GM11168 (cell line): ENCODE data around the gene RAB29.

ENCODE experiments used
- in situ Hi-C: fragments of 300-500 bp; cut with MboI; formaldehyde crosslinking; loops from one replicate; pipeline ENCODE4 v1.12.0; 2022; ENCODE audit warnings: low sequenced_read_pairs; ENCODE audit not compliant: unreplicated experiment

The RAB29 gene

DNA sequence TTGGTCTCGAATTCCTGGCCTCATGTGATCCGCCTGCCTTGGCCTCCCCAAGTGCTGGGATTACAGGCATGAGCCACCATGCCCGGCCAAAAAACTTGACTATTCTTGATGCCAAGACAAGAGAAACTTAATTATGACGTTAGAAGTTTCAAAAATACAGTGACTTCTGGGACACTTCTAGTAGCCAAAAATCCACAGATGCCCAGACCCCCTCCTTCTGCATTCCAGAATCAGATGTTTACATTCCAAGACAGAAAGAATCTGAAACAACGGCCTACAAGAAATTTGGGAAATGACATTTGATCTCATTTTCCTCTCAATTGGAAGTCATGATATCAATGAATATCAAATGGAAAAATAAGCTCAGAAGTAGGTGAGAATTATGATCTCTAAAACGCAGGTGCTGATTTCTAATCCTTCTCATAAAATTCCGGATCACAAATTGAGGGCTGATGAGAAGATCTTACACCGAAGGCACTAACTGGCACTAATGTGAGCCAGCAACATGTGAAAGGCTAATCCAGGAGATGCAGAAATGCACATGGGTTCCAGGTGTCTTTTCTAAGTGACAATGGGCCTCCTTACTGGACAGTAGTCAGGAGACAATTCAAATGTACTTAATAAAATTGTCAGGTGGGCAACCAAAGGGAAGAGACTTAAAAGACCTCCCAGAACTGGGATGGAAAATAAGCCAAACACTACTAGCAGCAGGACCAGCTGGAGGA lies 5.5 kb downstream of the RAB29 start:
- in situ Hi-C loops = no loop called here

DNA sequence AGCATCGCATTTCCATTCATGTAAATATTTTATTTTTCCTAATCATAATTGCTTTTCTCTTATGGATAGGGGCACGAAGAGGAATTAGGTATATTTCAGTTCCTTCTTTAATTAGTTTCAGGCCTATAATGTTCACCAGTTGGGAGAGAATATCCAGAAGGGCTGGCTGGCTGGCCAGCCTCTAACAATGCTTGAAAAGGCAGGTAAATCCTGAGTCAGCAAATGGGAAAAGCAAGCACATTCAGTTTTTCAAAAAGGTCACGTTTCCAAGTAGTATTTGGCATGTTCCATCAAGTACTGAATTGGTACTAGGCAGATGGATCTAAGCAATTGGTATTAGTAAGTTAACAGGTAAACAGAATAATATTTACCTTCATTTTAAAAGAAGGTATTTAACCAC lies 8.0 kb downstream of the RAB29 start:
- in situ Hi-C loops = no loop called here

GRCh38 chr1:205766570-205766969 lies 8.7 kb downstream of the RAB29 start:
- in situ Hi-C loops = no loop called here

GRCh38 chr1:205766038-205766437 lies 9.2 kb downstream of the RAB29 start:
- in situ Hi-C loops = no loop called here

DNA sequence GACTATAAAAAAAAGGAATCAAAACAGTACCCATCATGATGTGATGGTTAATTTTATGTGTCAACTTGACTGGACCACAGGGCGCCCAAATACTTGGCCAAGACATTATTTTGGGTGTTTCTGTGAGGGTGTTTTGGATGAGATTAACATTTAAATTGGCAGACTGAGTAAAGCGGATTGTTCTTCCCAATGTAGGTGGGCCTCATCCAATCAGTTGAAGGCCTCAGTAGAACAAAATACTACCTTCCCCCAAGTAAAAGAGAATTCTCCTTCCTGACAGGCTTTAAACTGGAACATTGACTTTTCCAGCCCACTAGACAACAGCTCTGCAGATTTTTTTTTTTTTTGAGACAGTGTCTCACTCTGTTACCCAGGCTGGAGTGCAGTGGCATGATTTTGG lies 10.7 kb downstream of the RAB29 start:
- in situ Hi-C loops = no loop called here

DNA sequence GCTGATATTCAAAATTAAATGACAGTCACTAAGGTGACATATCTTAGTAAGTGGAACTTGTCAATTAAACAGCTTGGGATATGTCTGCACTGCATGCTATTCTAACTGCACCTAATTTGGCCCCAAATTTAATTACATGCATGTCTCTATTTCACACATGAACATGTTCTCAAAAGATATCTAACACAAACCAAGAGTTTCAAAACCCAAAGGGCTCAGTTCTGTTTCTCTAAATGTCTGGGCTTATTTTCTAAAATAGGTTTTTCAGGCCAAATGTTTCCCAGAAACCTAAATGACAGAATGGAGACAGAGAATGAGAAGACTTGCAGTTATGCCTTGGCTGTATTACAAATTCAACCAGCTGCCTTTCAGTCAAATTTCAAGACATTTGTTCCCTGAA lies 11.3 kb downstream of the RAB29 start:
- in situ Hi-C loops = no loop called here

GRCh38 chr1:205760606-205761005 lies 14.7 kb downstream of the RAB29 start:
- in situ Hi-C loops = no loop called here

GRCh38 chr1:205756552-205756951 lies 18.7 kb downstream of the RAB29 start:
- in situ Hi-C loops = no loop called here

DNA sequence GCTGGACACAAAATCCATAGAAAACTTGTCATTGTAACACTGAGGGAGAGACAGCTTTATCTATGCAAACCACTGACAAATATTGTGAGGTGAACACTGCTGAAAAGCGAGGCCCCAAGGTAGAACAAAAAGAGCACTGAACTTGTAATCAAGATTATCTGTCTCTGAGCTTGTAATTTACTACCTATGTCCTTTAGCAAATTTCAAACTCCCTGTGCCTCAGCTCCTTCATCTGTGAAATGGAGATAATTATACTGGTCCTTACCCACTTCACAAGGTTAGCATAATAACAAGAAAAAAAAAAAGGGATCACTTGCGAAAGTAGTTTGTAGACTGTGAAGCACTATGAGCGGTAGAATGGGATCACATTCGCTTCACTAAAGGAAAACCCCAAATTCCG lies 20.4 kb downstream of the RAB29 start:
- in situ Hi-C loops = no loop called here

DNA sequence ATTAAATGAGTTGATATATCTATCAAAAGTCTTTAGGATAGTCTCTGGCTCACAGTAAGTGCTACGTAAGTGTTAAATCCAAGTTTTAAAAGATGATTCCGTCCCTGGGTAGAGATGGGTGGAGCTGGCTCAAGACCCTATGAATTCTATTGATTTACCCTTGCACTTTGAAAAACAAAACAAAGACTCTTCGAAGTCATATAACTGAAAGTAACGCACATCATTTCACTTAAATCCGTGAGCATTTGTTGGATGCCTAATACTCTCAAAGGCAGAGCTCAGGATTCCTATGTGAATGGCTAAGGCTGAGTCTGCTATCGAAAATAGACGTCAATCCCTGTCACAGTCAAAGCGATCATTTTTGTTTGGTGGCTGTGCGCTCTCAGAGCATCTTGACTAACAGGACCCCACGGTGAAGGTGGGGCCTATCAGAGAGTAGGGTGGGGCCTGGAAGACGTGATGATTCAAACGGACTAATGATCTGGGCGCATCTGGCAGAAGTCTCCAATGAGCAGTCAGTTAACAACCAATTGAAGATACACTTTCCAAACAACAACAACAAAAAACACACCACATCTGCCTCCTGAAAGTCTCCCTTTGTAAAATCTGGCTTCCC lies 24.1 kb downstream of the RAB29 start:
- in situ Hi-C loops = no loop called here

DNA sequence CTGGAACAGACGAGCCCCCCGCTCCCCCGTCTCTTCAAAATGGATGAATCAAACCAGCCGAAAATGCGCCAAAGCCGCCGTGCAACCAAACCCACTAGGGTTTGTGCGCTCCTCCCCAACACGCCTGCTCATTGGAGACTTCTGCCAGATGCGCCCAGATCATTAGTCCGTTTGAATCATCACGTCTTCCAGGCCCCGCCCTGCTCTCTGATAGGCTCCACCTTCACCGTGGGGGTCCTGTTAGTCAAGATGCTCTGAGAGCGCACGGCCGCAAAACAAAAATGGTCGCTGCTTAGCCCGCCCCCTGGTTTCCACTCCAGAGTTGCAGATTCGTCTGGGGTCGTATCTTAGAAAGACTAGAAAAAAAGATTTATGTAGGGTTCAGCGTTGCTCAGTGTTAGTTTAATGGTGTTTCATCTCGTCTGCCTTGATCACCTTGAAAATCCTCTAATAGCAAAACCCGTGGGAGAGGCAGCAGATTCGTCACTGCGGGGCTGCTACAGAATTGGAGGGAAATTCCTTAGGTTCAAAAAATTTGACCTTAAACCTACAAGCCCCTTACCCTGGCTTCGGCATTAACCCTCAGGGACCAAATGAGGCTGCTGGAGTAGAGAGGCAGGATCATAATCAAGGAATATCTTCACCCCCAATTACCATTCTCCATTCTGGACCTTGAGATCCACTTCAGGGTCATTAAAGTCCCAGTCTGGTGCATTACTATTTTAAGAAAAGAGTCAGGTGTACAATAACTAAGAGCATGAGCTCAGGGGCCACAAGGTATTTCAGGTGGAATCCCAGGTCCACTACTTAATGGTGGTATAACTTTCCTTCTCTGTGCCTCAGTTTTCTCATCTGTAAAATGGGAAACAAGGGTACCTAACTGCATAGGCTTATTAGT lies 24.9 kb downstream of the RAB29 start, which contains the start of gene NUCKS1:
Gene NUCKS1 (minus strand): TSS at position 45 of the 898 bp plus-strand sequence. CDS start 209 bp downstream, outside the sequence.
- in situ Hi-C loops = no loop called here

DNA sequence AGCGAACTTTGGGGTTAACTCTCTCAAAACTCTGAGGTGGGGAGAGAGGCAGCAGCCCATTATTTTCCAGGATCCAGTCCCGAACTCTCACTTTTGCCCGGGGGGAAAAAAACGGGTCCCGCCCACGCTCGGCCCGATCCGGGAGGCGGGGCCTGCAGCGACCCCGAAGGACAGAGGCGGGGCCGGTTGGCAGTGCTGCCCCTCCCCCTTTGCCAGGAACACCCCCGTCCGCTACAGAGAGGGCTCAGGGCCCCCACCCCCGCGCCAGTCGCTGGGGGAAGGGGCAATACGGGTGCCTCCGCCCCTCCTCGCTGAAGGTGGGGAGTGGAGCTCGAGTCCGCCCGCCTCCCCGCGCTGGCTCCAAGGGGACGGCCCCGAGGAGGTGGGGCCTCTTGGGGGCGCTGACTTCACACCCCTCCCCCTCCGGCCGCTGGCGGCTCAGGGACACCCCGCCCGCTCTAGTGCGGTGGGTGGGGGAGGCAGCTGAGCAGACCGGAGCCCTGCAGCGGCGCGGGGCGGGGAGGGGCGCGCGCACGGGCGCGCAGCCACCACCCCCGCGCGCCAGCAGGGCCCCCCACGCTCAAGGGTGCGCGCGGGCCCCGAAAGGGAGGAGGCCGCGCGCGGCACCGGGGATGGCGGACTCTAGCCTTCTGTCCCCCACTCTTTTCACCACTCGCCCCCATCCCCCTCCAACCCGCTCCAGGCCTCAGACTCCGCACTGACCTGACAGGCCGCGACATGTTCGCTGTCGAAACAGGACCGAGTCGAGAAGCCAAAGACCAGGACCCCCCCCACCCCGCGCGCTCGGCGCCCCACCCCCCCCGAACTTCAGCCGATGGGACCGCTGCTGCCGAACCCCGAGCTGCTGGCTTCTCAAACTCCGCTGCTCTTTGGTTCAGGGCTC lies 25.8 kb downstream of the RAB29 start:
- in situ Hi-C loops = no loop called here

DNA sequence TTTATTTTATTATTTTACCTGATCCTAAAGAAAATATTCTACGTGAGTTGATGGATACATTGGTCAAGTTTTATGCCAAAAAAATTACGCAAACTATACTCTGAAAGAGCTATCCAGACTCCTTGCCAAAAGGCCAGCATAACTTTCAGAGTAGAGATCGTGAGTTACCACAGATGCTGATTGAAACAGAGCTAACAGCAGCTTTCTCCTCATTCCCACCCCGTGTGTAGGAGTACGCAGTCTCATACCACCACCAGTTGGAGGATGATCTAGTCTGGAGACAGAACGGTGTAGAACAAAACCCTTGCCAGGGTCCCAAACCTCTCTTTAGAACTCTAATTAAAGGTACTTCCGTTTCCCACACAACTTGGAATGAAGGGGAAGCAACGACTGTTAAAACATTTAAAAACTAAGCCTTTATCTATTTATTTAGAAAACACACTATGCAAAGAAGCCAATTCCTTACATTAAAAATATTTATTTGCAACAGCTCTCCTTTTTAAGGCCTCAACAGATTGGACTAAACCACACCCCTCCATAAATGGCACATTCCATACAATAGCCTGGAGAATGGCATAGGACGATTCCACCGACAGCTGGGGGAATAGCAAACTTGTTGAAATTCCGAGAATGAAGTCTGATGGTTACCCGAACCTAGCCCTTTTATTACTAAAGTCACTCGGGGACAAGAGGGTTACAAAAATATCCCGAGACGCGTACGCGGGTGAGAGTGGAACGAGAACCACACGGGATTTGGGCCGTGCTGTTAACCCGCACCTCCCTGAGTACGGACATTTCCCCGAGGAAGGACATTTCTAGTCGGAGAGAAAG lies 26.7 kb downstream of the RAB29 start:
- in situ Hi-C loops = no loop called here

DNA sequence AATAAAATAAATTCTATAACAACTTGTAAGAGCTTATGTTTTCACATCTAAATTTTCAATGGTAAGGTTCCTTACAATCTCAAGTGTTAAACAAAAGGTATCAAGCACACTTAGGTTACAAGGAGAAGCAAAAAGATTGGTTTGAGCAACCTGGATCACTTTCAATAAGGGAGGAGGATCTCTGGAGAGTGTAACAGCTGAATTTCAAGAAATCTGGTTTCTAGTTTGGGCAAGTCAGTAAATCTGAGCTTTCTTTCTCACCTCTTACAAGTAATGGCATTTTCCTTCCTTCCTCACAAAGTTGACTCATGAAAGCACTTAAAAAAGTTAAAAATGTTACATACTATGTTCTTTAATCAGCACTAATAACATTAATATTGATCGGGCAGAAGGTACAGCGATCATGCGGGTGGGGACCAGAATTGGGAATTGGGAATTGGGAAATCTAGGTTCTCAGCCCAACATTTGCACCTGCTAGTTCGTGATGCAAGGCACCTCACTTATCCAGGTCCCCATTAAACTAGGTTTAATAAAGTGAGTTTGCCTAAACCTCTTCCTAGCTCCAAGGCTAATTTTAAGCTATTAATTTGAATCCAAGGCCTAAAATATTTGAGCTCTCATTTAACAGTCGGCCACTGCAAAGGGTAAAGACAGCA lies 28.4 kb downstream of the RAB29 start:
- in situ Hi-C loops = no loop called here

- in situ Hi-C loops = no loop called here
Measured at GRCh38 chr1:205744403-205744802, 30.9 kb downstream of the RAB29 start.

DNA sequence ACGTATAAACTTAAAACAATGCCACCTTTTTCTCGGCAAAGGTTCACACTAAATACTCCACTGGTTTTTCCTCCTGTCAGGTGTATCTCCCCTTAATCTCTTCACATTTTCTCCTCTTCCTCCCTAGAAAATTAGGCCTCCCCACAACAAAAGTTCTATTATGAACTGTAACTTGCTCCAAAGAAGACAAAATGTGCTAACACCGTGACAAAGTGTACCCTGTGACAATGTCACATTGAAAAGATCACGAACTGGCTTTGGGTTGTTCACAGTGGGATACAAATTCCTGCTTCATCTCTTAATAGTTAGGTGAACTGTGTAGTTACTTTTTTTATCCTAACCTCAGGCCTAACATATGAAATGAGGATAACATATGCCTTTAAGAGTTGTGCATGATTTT lies 31.3 kb downstream of the RAB29 start:
- in situ Hi-C loops = no loop called here

GRCh38 chr1:205741681-205742080 lies 33.6 kb downstream of the RAB29 start:
- in situ Hi-C loops = no loop called here

GRCh38 chr1:205739348-205740160 lies 35.7 kb downstream of the RAB29 start:
- in situ Hi-C loops = no loop called here
